Activated CD4-positive, alpha-beta T cell treated with anti-CD3 and anti-CD28 coated beads for 36 hours (primary cell): ENCODE results near the gene CLIP4. TPM values are rescaled to one million over a fixed set of nuclear protein-coding genes. Genes with fewer than 3 reads are reported as not detected.
"Not testable (repeated sequence)": the region's sequence is repeated elsewhere in the genome, so short reads cannot be mapped to it uniquely, and the experiment has no call there.

ENCODE experiments used
- ATAC-seq: fragments of 200-7000 bp; cut with Tn5 transposase; one replicate; pipeline ENCODE4 v1.10.0; 2021; ENCODE audit warnings: mild to moderate bottlenecking, moderate library complexity
- CTCF ChIA-PET: fragments of 350-600 bp; sonication (Branson Sonifier 250); formaldehyde crosslinking; loops from one replicate; lab custom pipeline; 2021; ENCODE audit warnings: antibody characterized with exemption; lab: Charles Lee
- POLR2A ChIA-PET: fragments of 350-600 bp; sonication (Branson Sonifier 250); formaldehyde crosslinking; loops from one replicate; lab custom pipeline; 2021; ENCODE audit warnings: antibody characterized with exemption, inconsistent platforms; lab: Charles Lee
- DNase-seq: peaks from one replicate; pipeline ENCODE4 v3.0.0-alpha.2; 2020
- H3K27ac Mint-ChIP-seq: one replicate; pipeline ENCODE4 v1.8.0; 2021; ENCODE audit warnings: mixed read lengths
- H3K27me3 Mint-ChIP-seq: one replicate; pipeline ENCODE4 v1.8.0; 2021; ENCODE audit warnings: mixed read lengths
- H3K36me3 Mint-ChIP-seq: one replicate; pipeline ENCODE4 v1.8.0; 2021; ENCODE audit warnings: low read depth, mixed read lengths
- H3K4me1 Mint-ChIP-seq: one replicate; pipeline ENCODE4 v1.8.0; 2021; ENCODE audit warnings: mixed read lengths
- H3K4me3 Mint-ChIP-seq: one replicate; pipeline ENCODE4 v1.8.0; 2021; ENCODE audit warnings: mild to moderate bottlenecking, moderate library complexity, mixed read lengths
- H3K9me3 Mint-ChIP-seq: one replicate; pipeline ENCODE4 v1.8.0; 2021; ENCODE audit warnings: low read depth, mixed read lengths
- intact Hi-C, 2 experiments: fragments of 100-400 bp; cut with DNase I in 1 of 2; cut with micrococcal nuclease in 1 of 2; formaldehyde crosslinking; loops; one replicate each; pipeline versions ENCODE4 v1.14.2 to v1.15.1; 2022 to 2024; cut with DNase I, micrococcal nuclease
- total RNA-seq, 2 experiments: library from RNA; stranded (reverse); gene quantifications; one replicate each; pipeline ENCODE4 v1.2.3, GENCODE V29; 2021

CLIP4 gene
- total RNA-seq, 2 experiments from 2014 or later = 19.5 to 22.7 TPM

- H3K27ac Mint-ChIP-seq = no peak overlapping the region
- no peaks in the 10 kb centered on the region for H3K9me3 Mint-ChIP-seq
- intact Hi-C loops = no loop called here
- H3K36me3 Mint-ChIP-seq = no peaks in the 10 kb centered on the region
- no peak for ATAC-seq
- no peak overlapping the region for H3K4me3 Mint-ChIP-seq
- no peak for DNase-seq
- POLR2A ChIA-PET = no interaction called here
- no peaks in the 10 kb centered on the region for H3K27me3 Mint-ChIP-seq
- peaks cover 4% of the 10 kb centered on the region for H3K4me1 Mint-ChIP-seq
- CTCF ChIA-PET = interaction anchor here (0.6 kb wide), 1 partner anchor 1822 kb away, joined by 3 read pairs; no protein-coding TSS in a partner anchor
These were observed 9.8 kb upstream of the CLIP4 start for GRCh38 chr2:29105375-29105774.

DNA sequence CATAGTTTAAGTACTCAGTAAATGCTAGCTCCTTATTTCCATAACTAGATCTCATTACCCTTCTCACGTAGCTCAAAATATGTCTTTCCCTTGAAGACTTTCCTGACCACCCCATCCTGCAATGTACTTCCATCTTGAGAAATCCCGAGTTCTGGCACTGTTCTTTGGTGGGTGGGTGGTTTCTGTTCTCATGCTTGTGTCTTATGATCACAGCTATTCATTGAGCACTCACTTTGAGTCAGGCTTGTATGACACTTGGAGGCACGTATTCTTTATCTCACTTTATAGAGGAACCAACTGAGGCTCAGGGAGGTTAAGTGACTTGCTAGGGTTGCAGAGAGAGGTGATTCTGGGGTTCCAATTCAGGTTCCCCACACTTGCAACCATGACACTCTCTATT, 9.0 kb upstream of the CLIP4 start:
- ChIA-PET CTCF (interaction anchor here (0.7 to 1.2 kb wide), 2 partner anchors 9 to 95 kb away, joined by 3 to 4 read pairs; no protein-coding TSS in a partner anchor), POLR2A (no interaction called here)
- no peak for ATAC-seq
- Mint-ChIP-seq H3K27ac (no peak overlapping the region), H3K4me1 (peaks cover 8% of the 10 kb centered on the region), H3K36me3 (no peaks in the 10 kb centered on the region), H3K9me3 (no peaks in the 10 kb centered on the region), H3K27me3 (no peaks in the 10 kb centered on the region), H3K4me3 (no peak overlapping the region)
- no peak for DNase-seq
- intact Hi-C loops = no loop called here

GRCh38 chr2:29106980-29107388, 8.2 kb upstream of the CLIP4 start:
- ChIA-PET CTCF (interaction anchor here (0.7 to 1.2 kb wide), 2 partner anchors 10 to 29 kb away, joined by 3 to 4 read pairs; no protein-coding TSS in a partner anchor), POLR2A (no interaction called here)
- intact Hi-C loops = no loop called here
- Mint-ChIP-seq H3K27ac (no peak overlapping the region), H3K9me3 (no peaks in the 10 kb centered on the region), H3K4me1 (peaks cover 9% of the 10 kb centered on the region), H3K36me3 (no peaks in the 10 kb centered on the region), H3K4me3 (no peak overlapping the region), H3K27me3 (no peaks in the 10 kb centered on the region)
- DNase-seq = no peak
- no peak for ATAC-seq

DNA sequence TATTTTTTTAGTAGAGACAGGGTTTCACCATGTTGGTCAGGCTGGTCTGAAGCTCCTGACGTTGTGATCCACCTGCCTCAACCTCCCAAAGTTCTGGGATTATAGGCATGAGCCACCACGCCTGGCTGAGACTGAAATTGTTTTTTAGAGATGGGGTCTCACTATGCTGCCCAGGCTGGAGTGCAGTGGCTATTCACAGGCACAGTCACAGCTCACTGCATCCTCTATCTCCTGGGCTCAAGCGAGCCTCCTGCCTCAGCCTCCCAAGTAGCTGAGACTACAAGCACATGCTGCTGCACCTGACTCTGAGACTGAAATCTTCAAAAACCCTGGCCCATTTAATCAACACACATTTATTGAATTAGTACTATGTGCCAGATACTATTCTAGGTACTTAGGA, 7.7 kb upstream of the CLIP4 start:
- H3K9me3 Mint-ChIP-seq, H3K4me3 Mint-ChIP-seq, POLR2A ChIA-PET, H3K4me1 Mint-ChIP-seq, H3K27ac Mint-ChIP-seq, H3K27me3 Mint-ChIP-seq, DNase-seq, intact Hi-C loops, H3K36me3 Mint-ChIP-seq, ATAC-seq: not testable (repeated sequence)
- CTCF ChIA-PET = interaction anchor here (1.2 kb wide), 1 partner anchor 11 kb away, joined by 4 read pairs; no protein-coding TSS in a partner anchor

DNA sequence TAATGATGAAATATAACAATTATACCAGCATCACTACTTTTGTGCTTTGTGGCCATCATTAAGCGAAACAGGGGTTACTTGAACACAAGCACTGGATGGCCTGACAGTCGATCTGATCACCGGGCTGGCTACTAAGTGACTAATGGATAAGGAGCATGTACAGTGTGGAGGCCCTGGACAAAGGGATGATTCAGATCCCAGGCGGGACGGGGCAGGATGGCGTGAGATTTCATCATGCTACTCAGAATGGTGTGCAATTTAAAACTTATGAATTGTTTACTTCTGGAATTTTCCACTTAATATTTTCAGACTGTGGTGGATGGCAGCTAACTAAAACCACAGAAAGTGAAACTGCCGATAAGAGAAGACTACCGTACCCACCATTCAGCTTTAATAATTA, 7.0 kb upstream of the CLIP4 start:
- Mint-ChIP-seq H3K4me1 (peaks cover 6% of the 10 kb centered on the region), H3K36me3 (no peaks in the 10 kb centered on the region), H3K27me3 (no peaks in the 10 kb centered on the region), H3K9me3 (no peaks in the 10 kb centered on the region), H3K27ac (no peak overlapping the region), H3K4me3 (no peak overlapping the region)
- DNase-seq = no peak
- ChIA-PET POLR2A (no interaction called here), CTCF (no interaction called here)
- intact Hi-C loops = no loop called here
- ATAC-seq = no peak

- ChIA-PET POLR2A (no interaction called here), CTCF (no interaction called here)
- Mint-ChIP-seq H3K27me3 (no peaks in the 10 kb centered on the region), H3K9me3 (no peaks in the 10 kb centered on the region), H3K4me1 (peaks cover 6% of the 10 kb centered on the region), H3K4me3 (no peak overlapping the region), H3K36me3 (no peaks in the 10 kb centered on the region), H3K27ac (no peak overlapping the region)
- DNase-seq = no peak
- no peak for ATAC-seq
- intact Hi-C loops = no loop called here
These were observed 6.0 kb upstream of the CLIP4 start for GRCh38 chr2:29109246-29109645.

DNA sequence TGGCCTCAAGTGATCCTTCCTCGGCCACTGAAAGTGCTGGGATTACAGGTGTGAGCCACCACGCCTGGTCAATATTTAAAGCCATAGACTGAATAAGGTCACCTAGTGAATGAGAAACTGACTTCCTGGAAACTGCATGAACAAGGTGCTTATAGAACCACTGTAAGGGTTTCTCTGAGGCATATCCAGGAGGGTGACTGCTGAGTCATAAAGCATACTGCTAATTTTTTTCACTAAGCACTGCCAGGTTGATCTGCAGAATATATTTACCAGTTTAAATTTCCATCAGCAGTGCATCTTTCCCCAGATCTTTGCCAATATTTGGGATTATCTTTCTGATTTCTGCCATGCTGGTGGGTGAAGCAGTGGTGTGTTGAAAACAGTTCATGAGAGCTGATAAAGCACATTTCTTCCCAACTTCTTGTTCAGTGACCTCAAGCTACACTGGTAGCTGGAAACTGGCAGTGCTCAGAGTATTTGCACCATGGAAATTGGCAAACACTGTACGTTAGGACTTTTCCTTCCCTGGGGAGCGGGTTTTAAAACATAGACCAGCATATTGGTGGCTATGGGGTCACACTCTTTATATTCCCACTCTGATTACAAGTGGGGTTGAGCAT, 4.2 kb upstream of the CLIP4 start:
- CTCF ChIA-PET = no interaction called here
- no peaks in the 10 kb centered on the region for H3K9me3 Mint-ChIP-seq
- intact Hi-C loops = loop anchor here in 1 of 2 experiments (10.0 kb wide), 1 partner anchor 156 kb away; no protein-coding TSS in a partner anchor

GRCh38 chr2:29112379-29112778, 2.8 kb upstream of the CLIP4 start:
- POLR2A ChIA-PET = no interaction called here

More for the DNA sequence above, 4.2 kb upstream of the CLIP4 start:
- Mint-ChIP-seq H3K27me3 (peaks cover 5% of the 10 kb centered on the region), H3K4me1 (peaks cover 13% of the 10 kb centered on the region), H3K4me3 (no peak overlapping the region), H3K27ac (no peak overlapping the region), H3K36me3 (peaks cover 3% of the 10 kb centered on the region)
- DNase-seq (no peak), ATAC-seq (peak; percentile 60)
- POLR2A ChIA-PET = no interaction called here

DNA sequence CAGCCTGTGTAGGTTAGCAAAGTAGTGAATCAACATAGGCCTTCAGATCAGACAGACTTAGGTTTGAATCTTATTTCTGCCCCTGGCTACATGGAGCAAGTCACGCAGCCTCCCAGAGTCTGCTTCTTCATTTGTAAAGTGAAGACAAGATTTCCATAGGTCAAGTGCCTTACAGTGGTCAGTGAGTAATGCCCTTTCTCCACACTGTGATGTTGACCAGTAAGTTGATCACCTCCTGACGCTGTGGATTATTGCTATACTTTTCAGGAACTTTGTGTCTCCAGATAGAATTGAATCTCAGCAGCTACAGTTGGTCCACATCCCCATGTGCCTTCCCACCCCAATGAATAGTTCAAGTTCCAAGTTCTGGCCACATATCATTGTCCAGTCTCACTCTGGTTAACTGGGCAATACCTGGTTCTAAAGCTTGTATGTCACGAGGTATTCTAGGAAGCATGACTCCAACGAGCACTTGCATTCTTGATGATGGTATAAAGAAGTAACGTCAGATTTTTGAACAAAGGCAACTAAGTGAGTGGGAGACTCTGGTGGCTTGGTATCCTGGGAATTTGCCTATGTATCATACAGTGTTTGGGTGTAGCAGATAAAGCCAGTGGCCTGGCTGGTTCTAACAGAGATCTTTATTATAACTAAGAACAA, 2.1 kb upstream of the CLIP4 start:
- DNase-seq (no peak), ATAC-seq (no peak)
- no peak overlapping the region for H3K27ac Mint-ChIP-seq
- ChIA-PET POLR2A (no interaction called here), CTCF (interaction anchor here (1.1 kb wide), 1 partner anchor 16 kb away, joined by 3 read pairs; no protein-coding TSS in a partner anchor)
- H3K4me3 Mint-ChIP-seq = no peak overlapping the region
- peaks cover 30% of the 10 kb centered on the region for H3K4me1 Mint-ChIP-seq
- H3K27me3 Mint-ChIP-seq = peaks cover 5% of the 10 kb centered on the region
- H3K36me3 Mint-ChIP-seq = peaks cover 3% of the 10 kb centered on the region
- intact Hi-C loops = loop anchor here in 1 of 2 experiments (10.0 kb wide), 1 partner anchor 158 kb away; no protein-coding TSS in a partner anchor
- no peaks in the 10 kb centered on the region for H3K9me3 Mint-ChIP-seq

More at GRCh38 chr2:29112379-29112778, 2.8 kb upstream of the CLIP4 start:
- DNase-seq = no peak
- intact Hi-C loops = loop anchor here in 1 of 2 experiments (10.0 kb wide), 1 partner anchor 158 kb away; no protein-coding TSS in a partner anchor
- CTCF ChIA-PET = interaction anchor here (1.1 kb wide), 1 partner anchor 17 kb away, joined by 3 read pairs; no protein-coding TSS in a partner anchor
- Mint-ChIP-seq H3K4me3 (no peak overlapping the region), H3K36me3 (peaks cover 3% of the 10 kb centered on the region), H3K9me3 (no peaks in the 10 kb centered on the region), H3K27ac (no peak overlapping the region), H3K4me1 (peaks cover 23% of the 10 kb centered on the region), H3K27me3 (peaks cover 5% of the 10 kb centered on the region)
- no peak for ATAC-seq

- Mint-ChIP-seq H3K36me3 (peaks cover 3% of the 10 kb centered on the region), H3K4me1 (peaks cover 34% of the 10 kb centered on the region), H3K9me3 (no peaks in the 10 kb centered on the region), H3K27ac (no peak overlapping the region), H3K4me3 (no peak overlapping the region), H3K27me3 (peaks cover 5% of the 10 kb centered on the region)
- CTCF ChIA-PET = no interaction called here
- DNase-seq (no peak), ATAC-seq (no peak)
- intact Hi-C loops = loop anchor here (2.0 to 10.0 kb wide), 2 partner anchors 99 to 159 kb away; no protein-coding TSS in a partner anchor
- POLR2A ChIA-PET = no interaction called here
These were observed 1.3 kb upstream of the CLIP4 start for GRCh38 chr2:29113891-29114321.

DNA sequence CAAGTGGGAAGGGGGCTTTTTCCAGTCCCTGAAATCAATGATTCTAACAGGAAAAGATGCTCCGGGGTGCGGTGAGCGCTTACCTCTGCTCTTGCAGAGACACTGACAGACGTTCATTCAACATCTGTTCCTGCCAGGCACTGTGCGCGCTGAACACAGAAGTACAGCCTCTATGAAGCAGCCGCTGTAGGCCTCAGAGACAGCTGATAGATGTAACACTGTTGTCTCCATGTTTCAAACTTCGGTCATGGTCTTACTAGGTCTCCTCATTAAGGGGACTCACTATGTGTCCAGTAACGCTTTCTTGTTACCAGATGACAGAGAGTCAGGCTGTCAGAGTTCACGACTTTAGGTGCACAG, 649 bp upstream of the CLIP4 start:
- no peak for ATAC-seq
- Mint-ChIP-seq H3K4me1 (peaks cover 40% of the 10 kb centered on the region), H3K36me3 (peaks cover 3% of the 10 kb centered on the region), H3K9me3 (no peaks in the 10 kb centered on the region), H3K4me3 (peak overlapping the region; percentile 80), H3K27ac (peak overlapping the region; percentile 94), H3K27me3 (peaks cover 5% of the 10 kb centered on the region)
- ChIA-PET CTCF (no interaction called here), POLR2A (no interaction called here)
- DNase-seq = peak; percentile 29
- intact Hi-C loops = loop anchor here (2.0 to 10.0 kb wide), 2 partner anchors 100 to 160 kb away; no protein-coding TSS in a partner anchor
